GM21528 (cell line): ENCODE results near the gene CNTLN.
"Not testable (repeated sequence)": the region's sequence is repeated elsewhere in the genome, so short reads cannot be mapped to it uniquely, and the experiment has no call there.

Source experiments
- ATAC-seq: cut with Tn5 transposase; IDR thresholded peaks from one replicate; pipeline ENCODE4 v1.9.1; 2021; ENCODE audit warnings: mild to moderate bottlenecking, moderate library complexity; ENCODE audit not compliant: unreplicated experiment, low FRiP score

Gene CNTLN

GRCh38 chr9:17487467-17487866, 352.6 kb downstream of the CNTLN start:
- no peak for ATAC-seq

GRCh38 chr9:17488662-17489061, 353.8 kb downstream of the CNTLN start:
- no peak for ATAC-seq

GRCh38 chr9:17490110-17490509, 355.3 kb downstream of the CNTLN start:
- no peak for ATAC-seq

GRCh38 chr9:17491780-17492179, 356.9 kb downstream of the CNTLN start:
- no peak for ATAC-seq

- no peak for ATAC-seq
Measured at GRCh38 chr9:17503196-17503595, 368.4 kb downstream of the CNTLN start.

GRCh38 chr9:17509151-17509550, 374.3 kb downstream of the CNTLN start:
- no peak for ATAC-seq

GRCh38 chr9:17509701-17510100, 374.9 kb downstream of the CNTLN start:
- ATAC-seq, result no peak

- no peak for ATAC-seq
Measured at GRCh38 chr9:17519761-17520160, 384.9 kb downstream of the CNTLN start.

- ATAC-seq, result no peak
Measured at GRCh38 chr9:17520268-17521064, 385.6 kb downstream of the CNTLN start.

GRCh38 chr9:17521100-17521855, 386.4 kb downstream of the CNTLN start:
- ATAC-seq, result no peak

- not testable (repeated sequence) for ATAC-seq
Measured at GRCh38 chr9:17526726-17527125, 391.9 kb downstream of the CNTLN start.

- no peak for ATAC-seq
Measured at GRCh38 chr9:17528859-17529258, 394.0 kb downstream of the CNTLN start.

- ATAC-seq, result peak; percentile 73
Measured at GRCh38 chr9:17531642-17532254, 396.9 kb downstream of the CNTLN start.

GRCh38 chr9:17532461-17532860, 397.6 kb downstream of the CNTLN start:
- no peak for ATAC-seq

GRCh38 chr9:17535176-17535575, 400.3 kb downstream of the CNTLN start:
- no peak for ATAC-seq

GRCh38 chr9:17536027-17536426, 401.2 kb downstream of the CNTLN start:
- no peak for ATAC-seq

- no peak for ATAC-seq
Measured at GRCh38 chr9:17551023-17551422, 416.2 kb downstream of the CNTLN start.
